ENCODE results near the gene HS2ST1. TPM values are rescaled to one million over a fixed set of nuclear protein-coding genes. Genes with fewer than 3 reads are reported as not detected.

Gene HS2ST1
- total RNA-seq, 1 experiment from 2014 or later = 27.1 TPM

GRCh38 chr1:87136607-87137341 lies 222.3 kb downstream of the HS2ST1 start:
- no peak for DNase-seq (ENCODE audit: low spot score)

- DNase-seq (ENCODE audit: low spot score) = no peak
Observed at GRCh38 chr1:87137342-87137739, 222.9 kb downstream of the HS2ST1 start.

GRCh38 chr1:87140831-87141540 lies 226.6 kb downstream of the HS2ST1 start:
- DNase-seq (ENCODE audit: low spot score) = no peak

DNA sequence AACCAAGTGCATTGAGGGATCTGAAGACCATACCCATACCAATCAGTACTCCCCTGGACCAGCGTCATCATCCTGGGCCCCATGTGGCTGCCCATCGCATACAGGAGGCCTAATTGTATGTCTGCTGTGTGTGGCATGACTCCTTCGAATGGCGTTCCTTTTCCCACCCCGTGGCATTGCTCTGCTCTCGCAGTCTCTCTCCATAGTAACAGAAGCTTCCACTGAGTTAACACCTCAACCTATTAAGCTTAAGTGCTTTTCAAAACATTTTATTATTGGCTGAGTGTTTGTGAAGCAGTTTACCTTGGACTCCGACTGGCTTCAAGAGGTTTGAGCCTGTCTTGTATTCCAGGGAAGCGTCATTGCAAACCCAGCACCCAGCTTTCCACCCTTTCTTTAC lies 227.1 kb downstream of the HS2ST1 start:
- no peak for DNase-seq (ENCODE audit: low spot score)

DNA sequence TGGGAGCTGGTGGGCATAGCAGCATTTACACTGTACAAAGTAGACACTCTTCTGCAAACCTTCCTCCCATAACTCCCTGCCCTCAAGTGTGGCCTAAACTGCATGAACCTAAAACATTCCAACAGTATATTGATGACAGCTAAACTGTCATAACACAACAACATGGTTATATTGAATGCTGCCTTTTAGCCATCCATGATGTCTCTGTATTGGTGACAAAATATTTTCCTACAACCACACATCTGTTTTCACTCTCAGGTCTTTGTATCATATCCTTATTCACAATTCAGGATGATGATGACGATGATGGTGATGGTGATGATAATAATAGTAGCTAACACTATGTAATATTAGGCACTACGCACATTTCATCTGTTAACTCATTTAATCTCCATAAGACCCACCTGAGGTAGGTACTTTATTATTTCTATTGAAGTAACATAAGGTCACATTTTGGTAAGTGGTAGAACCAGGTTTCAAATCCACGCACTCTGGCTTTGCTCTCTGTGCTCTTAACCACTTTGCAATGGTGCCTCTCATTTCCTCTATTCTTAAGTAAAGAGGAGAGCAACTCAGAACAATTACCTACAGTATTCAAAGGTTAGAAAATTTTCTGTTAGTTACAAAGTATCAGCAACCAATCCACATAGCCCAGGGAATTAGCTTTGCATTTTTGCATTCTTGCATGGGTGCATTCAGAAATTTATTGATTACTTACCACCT lies 229.1 kb downstream of the HS2ST1 start:
- DNase-seq (ENCODE audit: low spot score) = no peak

DNA sequence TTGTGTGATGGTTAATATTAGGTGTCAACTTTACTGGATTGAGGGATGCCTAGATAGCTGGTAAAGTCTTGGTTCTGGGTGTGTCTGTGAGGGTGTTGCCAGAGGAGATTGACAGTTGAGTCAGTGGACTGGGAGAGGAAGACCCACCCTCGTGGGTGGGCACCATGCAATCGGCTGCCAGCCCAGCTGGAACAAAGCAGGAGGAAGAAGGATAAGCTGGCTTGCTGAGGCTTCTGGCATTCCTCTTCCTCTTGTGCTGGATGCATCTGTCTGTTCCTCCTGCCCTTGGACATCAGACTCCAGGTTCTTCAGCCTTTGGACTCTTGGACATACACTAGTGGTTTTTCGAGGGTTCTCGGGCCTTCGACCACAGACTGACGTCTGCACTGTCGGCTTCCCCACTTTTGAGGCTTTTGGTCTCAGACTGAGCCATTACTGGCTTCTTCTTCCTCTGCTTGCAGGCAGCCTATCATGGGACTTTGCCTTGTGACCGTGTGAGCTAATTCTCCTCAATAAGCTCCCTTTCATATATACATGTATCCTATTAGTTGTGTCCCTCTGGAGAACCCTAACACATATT lies 230.0 kb downstream of the HS2ST1 start:
- no peak for DNase-seq (ENCODE audit: low spot score)

GRCh38 chr1:87144981-87145380 lies 230.5 kb downstream of the HS2ST1 start:
- no peak for DNase-seq (ENCODE audit: low spot score)

GRCh38 chr1:87146538-87146937 lies 232.1 kb downstream of the HS2ST1 start:
- DNase-seq (ENCODE audit: low spot score) = no peak

DNA sequence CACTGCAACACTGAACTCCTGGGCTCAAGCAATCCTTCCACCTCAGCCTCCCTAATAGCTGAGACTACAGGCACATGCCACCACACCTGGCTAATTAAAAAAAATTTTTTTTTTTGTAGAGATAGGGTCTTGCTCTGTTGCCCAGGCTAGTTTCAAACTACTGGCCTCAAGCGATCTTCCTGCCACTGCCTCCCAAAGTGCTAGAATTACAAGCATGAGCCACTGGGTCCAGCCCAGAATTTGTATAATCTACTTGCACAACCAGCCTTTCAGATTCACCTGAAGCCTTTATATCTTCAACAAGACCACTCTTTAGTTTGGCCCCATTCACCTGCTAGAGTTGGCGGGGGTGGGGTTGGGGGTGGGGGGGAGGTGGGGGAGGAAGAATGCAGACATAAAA lies 232.6 kb downstream of the HS2ST1 start:
- no peak for DNase-seq (ENCODE audit: low spot score)

DNA sequence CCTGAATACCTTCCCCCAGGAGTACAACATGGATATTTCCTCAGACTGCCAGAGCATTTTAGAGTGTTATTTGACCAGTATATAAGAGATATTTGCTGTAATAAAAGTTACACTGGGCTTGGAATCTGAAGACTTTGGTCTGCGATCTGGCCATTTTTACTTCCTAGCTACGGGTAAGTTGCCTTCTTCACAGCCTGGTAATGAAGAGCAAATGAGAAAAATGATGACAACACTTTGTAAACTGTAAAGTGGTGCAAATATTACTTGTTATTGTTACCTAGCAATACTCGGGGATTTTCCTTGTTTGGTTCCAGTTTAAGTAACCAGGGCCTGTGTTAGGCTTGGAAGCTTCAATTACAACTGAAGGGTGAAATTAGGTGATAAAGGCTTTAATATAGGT lies 233.4 kb downstream of the HS2ST1 start:
- no peak for DNase-seq (ENCODE audit: low spot score)

- no peak for DNase-seq (ENCODE audit: low spot score)
Observed at GRCh38 chr1:87148661-87149060, 234.2 kb downstream of the HS2ST1 start.

- DNase-seq (ENCODE audit: low spot score) = no peak
Observed at GRCh38 chr1:87149241-87150041, 235.0 kb downstream of the HS2ST1 start.

GRCh38 chr1:87150143-87150542 lies 235.7 kb downstream of the HS2ST1 start:
- no peak for DNase-seq (ENCODE audit: low spot score)

DNA sequence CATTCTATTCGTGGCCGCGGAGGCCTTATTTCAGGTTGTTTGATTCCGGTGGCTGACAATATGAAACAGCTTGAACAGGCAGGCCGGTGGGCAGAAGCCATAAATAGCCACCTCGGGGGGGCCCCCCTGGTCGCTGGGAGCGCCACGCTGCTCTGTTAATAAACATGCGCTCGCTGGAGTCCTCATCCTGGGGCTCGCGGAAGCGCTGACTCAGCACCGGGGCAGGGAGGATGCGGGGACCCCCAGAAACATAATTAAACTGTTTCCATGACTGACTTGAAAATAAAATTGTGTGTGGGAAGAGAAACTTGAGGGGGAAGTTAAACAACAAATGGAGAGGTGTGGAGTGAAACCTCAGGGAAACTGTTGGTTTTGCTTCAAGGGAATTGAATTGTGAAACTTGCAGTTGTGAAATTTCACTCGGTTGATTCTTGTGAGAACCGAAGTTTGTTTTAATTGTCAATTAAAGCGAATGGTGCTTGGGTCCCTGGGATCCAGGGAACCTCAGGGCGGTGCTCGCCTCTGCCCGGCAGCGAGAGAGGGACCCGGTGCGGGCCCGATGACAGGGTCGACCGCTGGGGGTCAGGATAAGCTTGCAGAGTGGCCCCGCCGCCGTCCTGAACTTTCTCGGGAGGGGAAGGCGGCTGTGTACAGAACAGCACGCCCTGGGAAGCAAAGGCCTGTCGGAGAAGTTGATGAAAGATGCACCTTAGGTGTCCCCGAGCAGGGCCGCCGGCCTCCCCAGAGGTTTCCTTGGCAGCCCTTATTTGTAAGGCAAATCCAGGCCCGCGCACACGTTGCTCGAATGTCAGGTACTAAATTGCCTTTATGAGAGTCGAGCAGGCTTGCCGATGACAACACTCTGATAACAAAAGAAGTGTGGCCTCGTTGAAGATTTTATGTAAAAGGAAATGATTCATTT lies 237.3 kb downstream of the HS2ST1 start:
- peak; percentile 26 for DNase-seq (ENCODE audit: low spot score)

DNA sequence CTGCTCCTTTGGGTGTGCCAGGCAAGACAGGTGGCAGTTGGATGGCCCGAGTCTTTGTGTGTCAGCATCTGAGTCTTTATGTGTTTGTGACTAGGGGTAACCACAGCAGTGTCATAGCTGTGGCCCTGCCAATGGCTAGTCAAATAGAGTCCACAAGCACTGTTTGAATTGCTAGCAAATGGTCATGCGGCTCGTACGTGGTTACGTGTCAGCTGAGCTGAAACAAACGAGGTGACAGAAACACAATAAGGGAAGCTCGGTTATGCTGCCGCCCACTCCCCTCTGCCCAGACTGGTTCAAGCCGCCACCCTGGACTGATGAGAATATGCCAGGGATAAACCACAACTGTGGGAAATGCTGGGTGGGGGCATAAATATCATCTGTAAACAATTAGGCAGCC lies 239.9 kb downstream of the HS2ST1 start:
- DNase-seq (ENCODE audit: low spot score) = no peak

GRCh38 chr1:87155170-87155569 lies 240.7 kb downstream of the HS2ST1 start:
- no peak for DNase-seq (ENCODE audit: low spot score)

DNA sequence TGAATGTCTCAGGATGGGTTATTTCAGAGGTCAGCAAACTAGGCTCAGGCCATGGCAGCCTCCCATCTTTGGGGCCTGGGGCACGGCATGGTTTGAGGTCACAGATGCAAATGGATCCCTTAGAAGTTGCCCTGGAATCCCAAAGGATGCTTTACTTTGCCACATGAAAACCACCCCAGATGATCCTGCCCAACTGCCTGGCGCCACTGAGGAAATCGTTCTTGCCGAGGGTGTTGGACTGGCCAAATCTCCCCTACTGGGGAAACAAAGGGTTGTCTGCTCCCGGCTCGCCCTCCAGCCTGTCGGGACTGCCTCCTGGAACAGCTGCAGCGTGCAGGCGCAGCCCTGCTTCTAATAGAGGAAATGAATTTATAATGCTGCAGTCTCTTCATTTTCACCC lies 241.2 kb downstream of the HS2ST1 start:
- no peak for DNase-seq (ENCODE audit: low spot score)

GRCh38 chr1:87156124-87156523 lies 241.7 kb downstream of the HS2ST1 start:
- DNase-seq (ENCODE audit: low spot score) = no peak

GRCh38 chr1:87159378-87159915 lies 245.0 kb downstream of the HS2ST1 start:
- no peak for DNase-seq (ENCODE audit: low spot score)
